GM12878 (cell line): ENCODE data around the gene RILPL2. TPM values are rescaled to one million over a fixed set of nuclear protein-coding genes. Genes with fewer than 3 reads are reported as not detected.

Experiments used
- ATF7 ChIP-seq: fragments of 450-650 bp; IDR thresholded peaks from 2 replicates; pipeline ENCODE4 v1.6.1; 2016; ENCODE audit warnings: low read depth, mild to moderate bottlenecking
- BACH1 ChIP-seq: fragments of 450-650 bp; IDR thresholded peaks from 2 replicates; pipeline ENCODE4 v1.6.1; 2017; ENCODE audit warnings: mild to moderate bottlenecking, borderline replicate concordance
- BHLHE40 ChIP-seq, 2 experiments: fragments of 450-650 bp in 1 of 2; IDR thresholded peaks; 2 replicates each; pipeline ENCODE4 v1.6.1; 2011 to 2017; ENCODE audit warnings: low read depth in 2 of 2, borderline replicate concordance in 1 of 2, improper control_type of control experiment in 1 of 2, low read length in 1 of 2, mild to moderate bottlenecking in 1 of 2
- CBX3 ChIP-seq: fragments of 200-600 bp; sonication (generic); IDR thresholded peaks from 2 replicates; pipeline ENCODE4 v1.6.1; 2016; ENCODE audit warnings: low read depth, borderline replicate concordance
- CEBPB ChIP-seq, 2 experiments: fragments of 150-350 bp in 1 of 2; IDR thresholded peaks; 2 replicates each; pipeline ENCODE4 v1.6.1; 2012 to 2014; ENCODE audit warnings: low read depth in 2 of 2, low read length in 2 of 2, borderline replicate concordance in 1 of 2, inconsistent platforms in 1 of 2
- DPF2 ChIP-seq: fragments of 450-650 bp; IDR thresholded peaks from 2 replicates; pipeline ENCODE4 v1.6.1; 2017; ENCODE audit warnings: mild to moderate bottlenecking
- E2F8 ChIP-seq: fragments of 450-650 bp; IDR thresholded peaks from 2 replicates; pipeline ENCODE4 v1.6.1; 2018; ENCODE audit warnings: mild to moderate bottlenecking, low read depth, moderate library complexity; ENCODE audit not compliant: partially characterized antibody
- EED ChIP-seq: sonication (generic); IDR thresholded peaks from 2 replicates; pipeline ENCODE4 v1.6.1; 2016; ENCODE audit warnings: antibody characterized with exemption, low read depth
- FOXM1 ChIP-seq: IDR thresholded peaks from 2 replicates; pipeline ENCODE4 v1.6.1; 2012; ENCODE audit warnings: low read depth, mild to moderate bottlenecking, inconsistent platforms, low read length, moderate library complexity
- KLF5 ChIP-seq: fragments of 450-650 bp; IDR thresholded peaks from 2 replicates; pipeline ENCODE4 v1.6.1; 2014; ENCODE audit warnings: mild to moderate bottlenecking; ENCODE audit not compliant: partially characterized antibody
- MLLT1 ChIP-seq: fragments of 450-650 bp; IDR thresholded peaks from 2 replicates; pipeline ENCODE4 v1.6.1; 2016; ENCODE audit warnings: mild to moderate bottlenecking
- MTA2 ChIP-seq: fragments of 450-650 bp; IDR thresholded peaks from 2 replicates; pipeline ENCODE4 v1.6.1; 2016; ENCODE audit warnings: low read depth, mild to moderate bottlenecking, moderate library complexity
- NBN ChIP-seq: fragments of 450-650 bp; IDR thresholded peaks from 2 replicates; pipeline ENCODE4 v1.6.1; 2016
- NFYA ChIP-seq: IDR thresholded peaks from 2 replicates; pipeline ENCODE4 v1.6.1; 2011; ENCODE audit warnings: low read depth, mild to moderate bottlenecking, low read length, improper control_type of control experiment, borderline replicate concordance
- NR2C1 ChIP-seq: fragments of 450-650 bp; IDR thresholded peaks from 2 replicates; pipeline ENCODE4 v1.6.1; 2017; ENCODE audit warnings: antibody characterized with exemption, mild to moderate bottlenecking, moderate library complexity
- PAX8 ChIP-seq: fragments of 450-650 bp; IDR thresholded peaks from 2 replicates; pipeline ENCODE4 v1.6.1; 2017; ENCODE audit warnings: mild to moderate bottlenecking, moderate library complexity
- RELB ChIP-seq: fragments of 450-650 bp; IDR thresholded peaks from 2 replicates; pipeline ENCODE4 v1.6.1; 2017; ENCODE audit warnings: low read depth, mild to moderate bottlenecking, moderate library complexity
- RUNX3 ChIP-seq: IDR thresholded peaks from 2 replicates; pipeline ENCODE4 v1.6.1; 2012; ENCODE audit warnings: low read length, inconsistent platforms
- SKIL ChIP-seq: fragments of 450-650 bp; IDR thresholded peaks from 2 replicates; pipeline ENCODE4 v1.6.1; 2017; ENCODE audit warnings: mild to moderate bottlenecking, low read depth, inconsistent platforms; ENCODE audit not compliant: poor library complexity, severe bottlenecking
- YBX1 ChIP-seq: fragments of 450-650 bp; IDR thresholded peaks from 2 replicates; pipeline ENCODE4 v1.6.1; 2016; ENCODE audit warnings: antibody characterized with exemption
- YY1 ChIP-seq: IDR thresholded peaks from 2 replicates; pipeline ENCODE4 v1.6.1; 2011; ENCODE audit warnings: low read depth, mild to moderate bottlenecking, low read length
- ZBED1 ChIP-seq: IDR thresholded peaks from 2 replicates; pipeline ENCODE4 v1.6.1; 2016; ENCODE audit warnings: borderline replicate concordance
- polyA plus RNA-seq, 11 experiments: library from polyadenylated mRNA; depleted of rRNA in 4 of 11; unstranded in 6 of 11; stranded (reverse) in 5 of 11; fragments of >200 nt; fragmentation: Nextera tagmentation in 4 of 11; fragmentation: Illumina TruSeq in 1 of 11; extraction: Ambion mirVana in 4 of 11; extraction: Trizol in 1 of 11; gene quantifications; 1 replicate in 1 of 11; 2 replicates in 10 of 11; pipeline versions ENCODE4 v1.2.1 to v1.2.3, GENCODE V29; 2011 to 2016; ENCODE audit warnings: inconsistent platforms in 2 of 11, missing spikeins in 2 of 11, low read depth in 1 of 11
- total RNA-seq, 4 experiments: library from RNA; depleted of rRNA in 3 of 4; stranded (reverse); fragments of >200 nt in 3 of 4; fragmentation: Illumina TruSeq in 1 of 4; extraction: Trizol in 1 of 4; gene quantifications; 2 replicates each; pipeline versions ENCODE4 v1.2.1 to v1.2.3, GENCODE V29; 2013 to 2021

The RILPL2 gene
- total and polyA plus RNA-seq, 10 of the 15 experiments (the other 5 are each of a cell fraction or from before 2014, with no cell fraction given): 3.5 to 38.5 (median 19.7) TPM

GRCh38 chr12:123427036-123427769, 9.3 kb downstream of the RILPL2 start (continued):
- TF ChIP-seq E2F8 (no peak), CBX3 (no peak), CEBPB (IDR thresholded peaks at IDR 0.05; ENCODE audit: borderline replicate concordance in 1 of 2, low read depth in 2 of 2, low read length in 2 of 2) (no peak), ATF7 (peak; percentile 46; the same call in 1 of the 2 replicates), SKIL (peak; percentile 66), NFYA (no peak), MLLT1 (peak; percentile 99), BHLHE40 (IDR thresholded peaks at IDR 0.05; ENCODE audit: borderline replicate concordance in 1 of 2, low read depth in 2 of 2, low read length in 1 of 2) (peak; percentile 85 to 93), YY1 (peak; percentile 72), RUNX3 (peak; percentile 80), EED (peak; percentile 62), DPF2 (no peak; the same call in 1 of the 2 replicates), ZBED1 (no peak; the same call in 1 of the 2 replicates), RELB (no peak), MTA2 (no peak), PAX8 (no peak), FOXM1 (0 out of 2 replicates have a peak, but pooled peaks have one; percentile 57), YBX1 (no peak), NR2C1 (peak; percentile 20; the same call in 1 of the 2 replicates), BACH1 (no peak), NBN (0 out of 2 replicates have a peak, but pooled peaks have one; percentile 30), KLF5 (no peak)
